Measurements from ENCODE around the gene AP1G2. TPM values are rescaled to one million over a fixed set of nuclear protein-coding genes. Genes with fewer than 3 reads are reported as not detected.

The AP1G2 gene
- total and polyA plus RNA-seq, 2 of the 13 experiments (the other 11 are each of a cell fraction or from before 2014, with no cell fraction given) = 96.9 to 611 TPM

GRCh38 chr14:23602181-23603095 lies 34.8 kb upstream of the AP1G2 start (continued):
- TF ChIP-seq SKI (IDR thresholded peaks at IDR 0.05; ENCODE audit: partially characterized antibody) (peak; percentile 91), CTCF (CRISPR knock-in tag; IDR thresholded peaks at IDR 0.05) (0 out of 2 replicates have a peak, but pooled peaks have one; percentile 15), ZNF10 (CRISPR knock-in tag; IDR thresholded peaks at IDR 0.05; ENCODE audit: borderline replicate concordance, low read depth) (no peak), FOXO4 (CRISPR knock-in tag; conservative IDR thresholded peaks at IDR 0.05) (no peak), SP5 (CRISPR knock-in tag; IDR thresholded peaks at IDR 0.05; ENCODE audit: borderline replicate concordance, low read depth) (peak; percentile 18; the same call in 1 of the 2 replicates), GFI1 (CRISPR knock-in tag; IDR thresholded peaks at IDR 0.05; ENCODE audit: borderline replicate concordance) (peak; percentile 60; the same call in 1 of the 2 replicates), ZFP41 (CRISPR knock-in tag; IDR thresholded peaks at IDR 0.05; ENCODE audit: borderline replicate concordance) (no peak), ZNF556 (CRISPR knock-in tag; IDR thresholded peaks at IDR 0.05; ENCODE audit: borderline replicate concordance) (no peak), ZMYM3 (CRISPR knock-in tag; IDR thresholded peaks at IDR 0.05) (peak; percentile 72), ZNF138 (CRISPR knock-in tag; IDR thresholded peaks at IDR 0.05; ENCODE audit: low read depth) (0 out of 2 replicates have a peak, but pooled peaks have one; percentile 23), ZNF747 (CRISPR knock-in tag; IDR thresholded peaks at IDR 0.05; ENCODE audit: borderline replicate concordance) (no peak), RELA (CRISPR knock-in tag; IDR thresholded peaks at IDR 0.05) (peak; percentile 72; the same call in 1 of the 2 replicates), ZNF782 (CRISPR knock-in tag; IDR thresholded peaks at IDR 0.05; ENCODE audit: borderline replicate concordance) (no peak), SALL1 (CRISPR knock-in tag; IDR thresholded peaks at IDR 0.05) (peak; percentile 97), FOSL2 (CRISPR knock-in tag; IDR thresholded peaks at IDR 0.05) (peak; percentile 99), ZNF281 (CRISPR knock-in tag; IDR thresholded peaks at IDR 0.05; ENCODE audit: borderline replicate concordance) (no peak), SRY (CRISPR knock-in tag; IDR thresholded peaks at IDR 0.05) (peak; percentile 57; the same call in 1 of the 2 replicates), ZBTB8A (CRISPR knock-in tag; IDR thresholded peaks at IDR 0.05; ENCODE audit: borderline replicate concordance, low read depth) (no peak), ZNF160 (CRISPR knock-in tag; IDR thresholded peaks at IDR 0.05) (no peak)
- TF ChIP-seq, protein P1, sequence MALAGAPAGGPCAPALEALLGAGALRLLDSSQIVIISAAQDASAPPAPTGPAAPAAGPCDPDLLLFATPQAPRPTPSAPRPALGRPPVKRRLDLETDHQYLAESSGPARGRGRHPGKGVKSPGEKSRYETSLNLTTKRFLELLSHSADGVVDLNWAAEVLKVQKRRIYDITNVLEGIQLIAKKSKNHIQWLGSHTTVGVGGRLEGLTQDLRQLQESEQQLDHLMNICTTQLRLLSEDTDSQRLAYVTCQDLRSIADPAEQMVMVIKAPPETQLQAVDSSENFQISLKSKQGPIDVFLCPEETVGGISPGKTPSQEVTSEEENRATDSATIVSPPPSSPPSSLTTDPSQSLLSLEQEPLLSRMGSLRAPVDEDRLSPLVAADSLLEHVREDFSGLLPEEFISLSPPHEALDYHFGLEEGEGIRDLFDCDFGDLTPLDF (CRISPR knock-in tag; IDR thresholded peaks at IDR 0.05) = no peak
- TF ChIP-seq, protein P2, sequence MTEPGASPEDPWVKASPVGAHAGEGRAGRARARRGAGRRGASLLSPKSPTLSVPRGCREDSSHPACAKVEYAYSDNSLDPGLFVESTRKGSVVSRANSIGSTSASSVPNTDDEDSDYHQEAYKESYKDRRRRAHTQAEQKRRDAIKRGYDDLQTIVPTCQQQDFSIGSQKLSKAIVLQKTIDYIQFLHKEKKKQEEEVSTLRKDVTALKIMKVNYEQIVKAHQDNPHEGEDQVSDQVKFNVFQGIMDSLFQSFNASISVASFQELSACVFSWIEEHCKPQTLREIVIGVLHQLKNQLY (CRISPR knock-in tag; IDR thresholded peaks at IDR 0.05) = peak; percentile 79
